Activated naive CD4-positive, alpha-beta T cell treated with anti-CD3 and anti-CD28 coated beads, Interleukin-2, amount 50 U/mL, for 24 hours (primary cell): ENCODE results near the gene MORN4.
"Not testable (repeated sequence)": the region's sequence is repeated elsewhere in the genome, so short reads cannot be mapped to it uniquely, and the experiment has no call there.

Source experiments
- H3K27ac Mint-ChIP-seq: one replicate; pipeline ENCODE4 v1.8.0; 2021; ENCODE audit warnings: mild to moderate bottlenecking, mixed read lengths
- H3K27me3 Mint-ChIP-seq: one replicate; pipeline ENCODE4 v1.8.0; 2021; ENCODE audit warnings: mixed read lengths
- H3K36me3 Mint-ChIP-seq: one replicate; pipeline ENCODE4 v1.8.0; 2021; ENCODE audit warnings: mixed read lengths
- H3K4me1 Mint-ChIP-seq: one replicate; pipeline ENCODE4 v1.8.0; 2021; ENCODE audit warnings: mixed read lengths
- H3K4me3 Mint-ChIP-seq: one replicate; pipeline ENCODE4 v1.8.0; 2021; ENCODE audit warnings: mild to moderate bottlenecking, mixed read lengths
- H3K9me3 Mint-ChIP-seq: one replicate; pipeline ENCODE4 v1.8.0; 2021; ENCODE audit warnings: mixed read lengths

Gene MORN4

GRCh38 chr10:97632949-97633884 lies at the start of gene MORN4:
Gene MORN4, minus strand, starts transcription at chr10:97633500. Its CDS starts 13,847 bp downstream, at chr10:97619653.
- peak within 1 kb of the TSS; percentile 92 for H3K27ac Mint-ChIP-seq
- no peaks in the 10 kb centered on the region for H3K27me3 Mint-ChIP-seq
- peaks cover 17% of the 10 kb centered on the region for H3K4me1 Mint-ChIP-seq
- H3K36me3 Mint-ChIP-seq: peaks cover 2% of the 10 kb centered on the region
- H3K4me3 Mint-ChIP-seq: peak within 1 kb of the TSS; percentile 98
- no peaks in the 10 kb centered on the region for H3K9me3 Mint-ChIP-seq

- H3K9me3 Mint-ChIP-seq: no peaks in the 10 kb centered on the region
- no peak overlapping the region for H3K4me3 Mint-ChIP-seq
- H3K27me3 Mint-ChIP-seq: no peaks in the 10 kb centered on the region
- H3K27ac Mint-ChIP-seq: no peak overlapping the region
- peaks cover 1% of the 10 kb centered on the region for H3K36me3 Mint-ChIP-seq
- H3K4me1 Mint-ChIP-seq: peaks cover 8% of the 10 kb centered on the region
Observed at GRCh38 chr10:97682042-97682441, 48.7 kb upstream of the MORN4 start.

GRCh38 chr10:97679594-97679993 lies 46.3 kb upstream of the MORN4 start:
- Mint-ChIP-seq H3K27me3 (no peaks in the 10 kb centered on the region), H3K4me3 (no peak overlapping the region), H3K9me3 (no peaks in the 10 kb centered on the region), H3K27ac (no peak overlapping the region), H3K4me1 (no peaks in the 10 kb centered on the region), H3K36me3 (peaks cover 1% of the 10 kb centered on the region)

GRCh38 chr10:97676770-97677581 lies 43.7 kb upstream of the MORN4 start:
- H3K27ac Mint-ChIP-seq: no peak overlapping the region
- no peaks in the 10 kb centered on the region for H3K9me3 Mint-ChIP-seq
- H3K4me3 Mint-ChIP-seq: no peak overlapping the region
- no peaks in the 10 kb centered on the region for H3K27me3 Mint-ChIP-seq
- no peaks in the 10 kb centered on the region for H3K4me1 Mint-ChIP-seq
- H3K36me3 Mint-ChIP-seq: peaks cover 1% of the 10 kb centered on the region

GRCh38 chr10:97675222-97675621 lies 41.9 kb upstream of the MORN4 start:
- Mint-ChIP-seq H3K27me3 (no peaks in the 10 kb centered on the region), H3K4me3 (no peak overlapping the region), H3K9me3 (no peaks in the 10 kb centered on the region), H3K27ac (no peak overlapping the region), H3K4me1 (no peaks in the 10 kb centered on the region), H3K36me3 (peaks cover 1% of the 10 kb centered on the region)

GRCh38 chr10:97673736-97674525 lies 40.6 kb upstream of the MORN4 start:
- H3K4me3 Mint-ChIP-seq: no peak overlapping the region
- no peaks in the 10 kb centered on the region for H3K9me3 Mint-ChIP-seq
- no peaks in the 10 kb centered on the region for H3K27me3 Mint-ChIP-seq
- H3K4me1 Mint-ChIP-seq: no peaks in the 10 kb centered on the region
- peaks cover 1% of the 10 kb centered on the region for H3K36me3 Mint-ChIP-seq
- H3K27ac Mint-ChIP-seq: no peak overlapping the region

GRCh38 chr10:97669571-97669970 lies 36.3 kb upstream of the MORN4 start:
- Mint-ChIP-seq H3K36me3 (peaks cover 5% of the 10 kb centered on the region), H3K4me1 (no peaks in the 10 kb centered on the region), H3K27me3 (no peaks in the 10 kb centered on the region), H3K4me3 (no peak overlapping the region), H3K27ac (no peak overlapping the region), H3K9me3 (no peaks in the 10 kb centered on the region)

- Mint-ChIP-seq H3K36me3 (peaks cover 9% of the 10 kb centered on the region), H3K4me3 (no peak overlapping the region), H3K4me1 (no peaks in the 10 kb centered on the region), H3K27me3 (no peaks in the 10 kb centered on the region), H3K27ac (no peak overlapping the region), H3K9me3 (no peaks in the 10 kb centered on the region)
Observed at GRCh38 chr10:97667463-97667862, 34.2 kb upstream of the MORN4 start.

- no peaks in the 10 kb centered on the region for H3K4me1 Mint-ChIP-seq
- H3K27ac Mint-ChIP-seq: no peak overlapping the region
- H3K36me3 Mint-ChIP-seq: peaks cover 12% of the 10 kb centered on the region
- H3K9me3 Mint-ChIP-seq: no peaks in the 10 kb centered on the region
- H3K4me3 Mint-ChIP-seq: no peak overlapping the region
- H3K27me3 Mint-ChIP-seq: no peaks in the 10 kb centered on the region
Observed at GRCh38 chr10:97666992-97667391, 33.7 kb upstream of the MORN4 start.

- H3K4me3 Mint-ChIP-seq: no peak overlapping the region
- no peaks in the 10 kb centered on the region for H3K27me3 Mint-ChIP-seq
- no peak overlapping the region for H3K27ac Mint-ChIP-seq
- peaks cover 12% of the 10 kb centered on the region for H3K36me3 Mint-ChIP-seq
- H3K4me1 Mint-ChIP-seq: no peaks in the 10 kb centered on the region
- H3K9me3 Mint-ChIP-seq: no peaks in the 10 kb centered on the region
Observed at GRCh38 chr10:97664282-97664850, 31.1 kb upstream of the MORN4 start.

- Mint-ChIP-seq H3K27ac (no peak overlapping the region), H3K4me3 (no peak overlapping the region), H3K9me3 (no peaks in the 10 kb centered on the region)
Observed at GRCh38 chr10:97659589-97659988, 26.3 kb upstream of the MORN4 start.

GRCh38 chr10:97656777-97657176 lies 23.5 kb upstream of the MORN4 start:
- Mint-ChIP-seq H3K36me3 (peaks cover 20% of the 10 kb centered on the region), H3K9me3 (no peaks in the 10 kb centered on the region)

More at GRCh38 chr10:97659589-97659988, 26.3 kb upstream of the MORN4 start:
- H3K27me3 Mint-ChIP-seq: no peaks in the 10 kb centered on the region
- H3K36me3 Mint-ChIP-seq: peaks cover 16% of the 10 kb centered on the region
- H3K4me1 Mint-ChIP-seq: no peaks in the 10 kb centered on the region

GRCh38 chr10:97651773-97652172 lies 18.5 kb upstream of the MORN4 start:
- Mint-ChIP-seq H3K36me3 (peaks cover 13% of the 10 kb centered on the region), H3K9me3 (no peaks in the 10 kb centered on the region), H3K27me3 (no peaks in the 10 kb centered on the region), H3K4me1 (peaks cover 11% of the 10 kb centered on the region), H3K27ac (no peak overlapping the region), H3K4me3 (no peak overlapping the region)

More at GRCh38 chr10:97656777-97657176, 23.5 kb upstream of the MORN4 start:
- H3K27me3 Mint-ChIP-seq: no peaks in the 10 kb centered on the region
- no peak overlapping the region for H3K27ac Mint-ChIP-seq
- no peaks in the 10 kb centered on the region for H3K4me1 Mint-ChIP-seq
- H3K4me3 Mint-ChIP-seq: no peak overlapping the region

GRCh38 chr10:97650726-97651125 lies 17.4 kb upstream of the MORN4 start:
- H3K4me1 Mint-ChIP-seq: peaks cover 11% of the 10 kb centered on the region
- no peak overlapping the region for H3K27ac Mint-ChIP-seq
- H3K36me3 Mint-ChIP-seq: peaks cover 12% of the 10 kb centered on the region
- no peaks in the 10 kb centered on the region for H3K27me3 Mint-ChIP-seq
- H3K9me3 Mint-ChIP-seq: no peaks in the 10 kb centered on the region
- no peak overlapping the region for H3K4me3 Mint-ChIP-seq

- not testable (repeated sequence) for H3K27ac Mint-ChIP-seq, H3K9me3 Mint-ChIP-seq, H3K36me3 Mint-ChIP-seq, H3K27me3 Mint-ChIP-seq
- Mint-ChIP-seq H3K4me1 (peaks cover 11% of the 10 kb centered on the region), H3K4me3 (peak overlapping the region; percentile 27)
Observed at GRCh38 chr10:97649405-97649750, 16.1 kb upstream of the MORN4 start.
